Measurements from ENCODE around the gene POP5.
"Not testable (repeated sequence)": the region's sequence is repeated elsewhere in the genome, so short reads cannot be mapped to it uniquely, and the experiment has no call there.

Gene POP5, protein sequence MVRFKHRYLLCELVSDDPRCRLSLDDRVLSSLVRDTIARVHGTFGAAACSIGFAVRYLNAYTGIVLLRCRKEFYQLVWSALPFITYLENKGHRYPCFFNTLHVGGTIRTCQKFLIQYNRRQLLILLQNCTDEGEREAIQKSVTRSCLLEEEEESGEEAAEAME

DNA sequence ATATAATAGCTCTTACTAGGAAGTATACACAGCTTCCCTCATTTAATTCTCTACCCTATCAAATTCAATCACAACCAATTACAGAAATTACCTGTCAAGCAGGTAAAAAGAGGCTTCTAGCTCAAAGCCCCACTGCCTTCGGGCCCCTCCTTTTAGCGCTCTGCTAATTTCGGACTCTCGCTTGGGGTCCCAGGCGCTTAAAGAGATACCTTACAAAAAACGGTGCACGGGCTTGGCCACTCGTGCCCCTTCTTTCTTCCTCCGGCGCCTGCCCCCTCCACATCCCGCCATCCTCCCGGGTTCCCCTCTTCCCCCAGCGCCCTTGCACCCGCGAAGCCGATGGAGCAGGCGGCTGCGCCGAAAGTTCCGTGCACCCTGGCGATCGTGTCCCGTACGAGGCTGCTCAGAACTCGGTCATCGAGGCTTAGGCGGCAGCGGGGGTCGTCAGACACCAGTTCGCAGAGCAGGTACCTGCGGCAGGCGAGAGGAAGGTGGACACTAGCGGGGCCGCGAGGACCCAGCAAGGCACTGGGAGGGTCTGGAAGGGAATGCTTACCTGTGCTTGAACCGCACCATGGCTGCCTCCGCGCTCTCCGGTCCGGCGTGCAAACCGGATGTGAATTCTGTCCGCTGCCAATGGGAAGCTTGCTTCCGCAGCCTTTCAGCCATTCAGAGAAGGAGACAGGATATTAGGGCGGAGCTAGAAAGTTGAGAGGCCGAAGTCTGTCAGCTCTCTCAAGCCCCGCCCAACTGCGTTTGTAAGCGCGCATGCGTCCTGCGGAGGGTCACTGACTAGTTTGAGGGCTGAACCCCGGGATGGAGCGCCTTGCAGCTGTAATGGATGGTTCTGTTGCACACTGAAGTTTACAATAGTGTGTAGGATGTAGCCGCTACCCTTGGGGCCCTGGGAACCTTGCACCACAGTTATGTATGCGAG, at the start of gene POP5:
Gene POP5, minus strand, starts transcription at position 616 of the 937 bp plus-strand sequence. Its CDS starts 40 bp downstream, at position 576.
- H3K27ac ChIP-seq, result peak within 1 kb of the TSS; percentile 38; the same call in 1 of the 2 replicates
- peak within 1 kb of the TSS; percentile 81 for H3K9ac ChIP-seq
- peak within 1 kb of the TSS; percentile 81 for H3K4me3 ChIP-seq
- peaks cover 38% of the 10 kb centered on the region for H3K36me3 ChIP-seq
- H3K27me3 ChIP-seq, result peaks cover 36% of the 10 kb centered on the region
- H4K20me1 ChIP-seq, result peaks cover 47% of the 10 kb centered on the region
- peaks cover 32% of the 10 kb centered on the region for H3K4me1 ChIP-seq
- H3K4me2 ChIP-seq, result peak within 1 kb of the TSS; percentile 93
- H3K9me3 ChIP-seq, result no peaks in the 10 kb centered on the region
- TF ChIP-seq Cebpa-rat (IDR thresholded peaks at IDR 0.05), result no peak

DNA sequence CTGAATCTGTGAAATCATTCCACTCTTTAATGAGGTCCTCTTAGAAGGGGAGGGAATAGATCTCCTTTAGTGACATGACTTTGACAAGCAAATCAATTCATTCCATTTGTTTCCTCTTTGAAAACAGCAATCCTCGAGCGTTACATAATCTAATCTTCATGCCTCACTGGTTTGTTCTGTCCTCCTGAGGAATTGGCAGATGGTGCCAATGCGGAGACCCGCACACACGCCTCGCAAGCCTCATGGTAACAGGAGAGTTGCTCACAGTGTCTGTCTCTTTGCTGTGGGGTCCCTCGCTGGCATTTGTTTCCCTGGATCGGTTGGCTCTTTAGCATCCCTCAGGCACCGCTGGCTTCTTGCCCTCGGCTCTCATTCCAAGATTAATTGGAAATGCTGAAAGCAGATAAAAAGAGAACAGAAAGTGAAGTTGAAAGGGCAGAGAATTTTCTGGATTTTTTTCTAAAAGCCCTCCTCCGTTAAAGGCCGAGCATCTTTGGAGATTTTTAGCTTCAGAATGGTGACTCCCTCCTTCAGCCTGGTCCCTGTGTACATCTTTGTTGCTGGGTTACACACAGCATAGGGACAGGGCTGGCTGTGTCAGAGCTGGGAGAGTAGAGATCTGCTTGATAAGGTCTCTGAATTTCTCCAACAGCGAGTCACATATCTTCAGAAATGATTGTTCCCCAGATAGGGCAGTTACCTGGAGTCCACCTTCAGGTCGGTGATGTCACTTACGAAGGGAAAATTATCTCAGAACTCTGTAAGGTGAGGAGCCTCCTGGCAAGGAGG, 49.1 kb upstream of the POP5 start:
- no peak overlapping the region for H3K4me2 ChIP-seq
- no peak overlapping the region for H3K27ac ChIP-seq
- H3K4me1 ChIP-seq, result no peaks in the 10 kb centered on the region
- H4K20me1 ChIP-seq, result no peaks in the 10 kb centered on the region
- no peaks in the 10 kb centered on the region for H3K9me3 ChIP-seq
- TF ChIP-seq Cebpa-rat (IDR thresholded peaks at IDR 0.05), result no peak
- no peaks in the 10 kb centered on the region for H3K27me3 ChIP-seq
- H3K36me3 ChIP-seq, result no peaks in the 10 kb centered on the region
- H3K9ac ChIP-seq, result no peak overlapping the region
- no peak overlapping the region for H3K4me3 ChIP-seq

DNA sequence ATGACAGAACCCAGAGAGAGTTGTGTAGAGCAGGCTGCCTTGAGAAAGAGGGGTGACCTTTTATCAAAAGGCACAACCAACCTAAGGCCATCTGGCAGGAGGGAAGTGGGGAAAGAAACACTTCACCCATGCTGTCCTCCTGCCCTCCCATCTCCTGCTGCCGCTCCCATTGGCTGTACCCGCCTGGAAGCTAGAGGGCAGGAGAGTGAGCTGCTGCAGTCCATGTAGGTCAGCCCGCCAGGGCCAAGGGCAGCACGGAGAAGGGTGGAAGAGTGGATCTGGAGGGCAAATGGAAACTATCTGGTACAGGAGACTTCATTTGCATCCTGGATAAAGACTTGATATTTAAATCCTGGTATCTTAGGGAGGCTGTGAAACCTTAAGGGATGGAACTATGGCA, 47.7 kb upstream of the POP5 start:
- H3K9me3 ChIP-seq, result no peaks in the 10 kb centered on the region
- TF ChIP-seq Cebpa-rat (IDR thresholded peaks at IDR 0.05), result no peak
- no peak overlapping the region for H3K27ac ChIP-seq
- H4K20me1 ChIP-seq, result no peaks in the 10 kb centered on the region
- H3K4me1 ChIP-seq, result no peaks in the 10 kb centered on the region
- no peaks in the 10 kb centered on the region for H3K27me3 ChIP-seq
- H3K4me2 ChIP-seq, result no peak overlapping the region
- H3K4me3 ChIP-seq, result no peak overlapping the region
- no peaks in the 10 kb centered on the region for H3K36me3 ChIP-seq
- no peak overlapping the region for H3K9ac ChIP-seq

DNA sequence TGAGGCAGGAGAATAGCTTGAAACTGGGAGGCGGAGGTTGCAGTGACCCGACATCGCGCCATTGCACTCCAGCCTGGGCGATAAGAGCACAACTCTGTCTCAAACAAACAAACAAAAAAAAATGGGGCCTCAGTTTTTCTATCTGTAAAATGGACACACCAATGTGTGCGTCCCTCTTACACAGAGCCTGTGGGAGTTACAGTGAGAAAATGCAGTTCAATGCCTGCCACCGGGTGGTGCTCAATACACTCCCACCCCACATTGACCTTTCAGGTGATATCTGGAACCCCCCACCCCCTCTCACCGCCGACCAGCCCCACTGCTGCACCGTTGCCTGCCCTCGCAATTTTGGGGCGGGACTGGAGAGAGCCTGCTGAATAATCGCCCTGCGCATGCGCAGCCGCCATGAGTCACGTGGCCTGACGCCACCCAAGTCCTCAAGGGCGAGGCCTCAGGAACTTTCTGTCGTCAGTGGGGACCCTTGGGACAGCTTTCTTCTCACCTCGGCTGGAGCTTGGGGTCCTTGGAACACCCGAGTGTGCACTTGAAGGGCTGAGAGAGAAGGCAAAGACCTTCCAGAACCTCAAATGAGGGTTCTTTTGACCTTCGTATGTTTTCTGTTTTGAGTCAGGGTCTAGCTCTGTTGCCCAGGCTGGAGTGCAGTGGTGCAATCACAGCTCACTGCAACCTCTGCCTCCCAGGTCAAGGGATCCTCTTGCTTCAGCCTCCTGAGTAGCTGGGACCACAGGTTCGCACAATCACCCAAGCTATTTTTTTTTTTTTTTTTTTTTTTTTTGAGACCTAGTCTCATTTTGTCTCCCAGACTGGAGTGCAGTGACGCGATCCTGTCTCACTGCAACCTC, 44.6 kb upstream of the POP5 start:
- no peak overlapping the region for H3K4me3 ChIP-seq
- no peaks in the 10 kb centered on the region for H3K4me1 ChIP-seq
- H3K4me2 ChIP-seq, result no peak overlapping the region
- H3K27me3 ChIP-seq, result no peaks in the 10 kb centered on the region
- H4K20me1 ChIP-seq, result no peaks in the 10 kb centered on the region
- H3K36me3 ChIP-seq, result no peaks in the 10 kb centered on the region
- H3K9ac ChIP-seq, result no peak overlapping the region
- H3K9me3 ChIP-seq, result no peaks in the 10 kb centered on the region
- no peak overlapping the region for H3K27ac ChIP-seq
- no peak for TF ChIP-seq Cebpa-rat (IDR thresholded peaks at IDR 0.05)

DNA sequence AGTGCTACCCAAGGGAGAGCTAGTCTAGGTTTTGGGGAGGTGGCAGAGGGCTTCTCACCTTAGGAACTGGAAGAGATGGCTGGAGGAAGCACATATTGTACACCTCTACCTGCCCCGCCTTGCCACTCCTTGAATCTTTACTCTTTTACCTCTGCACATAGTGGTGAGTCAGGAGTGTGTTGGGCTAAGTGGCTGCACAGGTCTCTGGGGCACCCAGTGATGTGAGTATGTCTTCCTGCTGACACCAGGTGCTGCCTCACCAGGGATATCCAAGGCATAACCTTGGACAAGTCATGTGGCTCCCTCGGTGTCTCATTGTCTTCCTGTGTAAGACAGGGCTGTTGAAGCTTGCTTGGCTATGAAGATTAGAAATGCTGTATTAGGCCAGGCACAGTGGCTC, 39.4 kb upstream of the POP5 start:
- Histone ChIP-seq H3K27me3 (no peaks in the 10 kb centered on the region), H4K20me1 (no peaks in the 10 kb centered on the region), H3K4me2 (no peak overlapping the region), H3K4me3 (no peak overlapping the region), H3K9me3 (no peaks in the 10 kb centered on the region), H3K4me1 (no peaks in the 10 kb centered on the region), H3K9ac (no peak overlapping the region), H3K36me3 (no peaks in the 10 kb centered on the region), H3K27ac (no peak overlapping the region)
- no peak for TF ChIP-seq Cebpa-rat (IDR thresholded peaks at IDR 0.05)

DNA sequence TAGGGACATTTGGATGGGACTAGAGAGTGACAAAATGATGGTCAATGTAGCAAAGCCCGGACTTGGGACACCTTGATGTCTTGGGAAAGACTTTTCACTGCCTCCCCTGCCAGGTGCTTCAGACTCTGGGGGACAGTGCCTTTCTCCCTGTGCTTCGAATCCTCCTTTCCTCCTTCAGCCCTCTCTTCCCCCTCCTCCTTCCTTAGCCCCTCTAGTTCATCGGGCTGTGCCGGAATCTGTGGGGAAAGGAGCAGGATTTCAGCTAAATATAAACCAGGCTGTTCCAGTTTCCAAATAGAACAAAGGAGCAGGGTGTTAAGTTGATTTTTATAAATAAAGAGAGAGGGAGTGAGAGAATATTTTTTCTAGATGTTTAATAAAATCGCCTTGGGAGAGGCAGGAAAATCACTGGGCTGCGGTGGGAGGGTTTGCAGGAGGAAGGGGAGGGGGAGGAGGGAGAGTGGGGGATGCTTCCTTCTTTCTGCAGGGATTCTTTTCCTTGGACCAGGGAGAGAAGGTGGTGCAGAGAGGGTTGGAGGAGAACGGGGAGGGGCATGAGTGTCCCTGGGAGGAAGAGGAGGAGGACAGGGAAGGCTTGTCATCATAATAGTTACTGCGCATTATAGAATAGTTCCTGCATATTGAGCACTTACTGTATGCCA, 37.9 kb upstream of the POP5 start:
- no peaks in the 10 kb centered on the region for H4K20me1 ChIP-seq
- TF ChIP-seq Cebpa-rat (IDR thresholded peaks at IDR 0.05), result no peak
- no peaks in the 10 kb centered on the region for H3K36me3 ChIP-seq
- H3K27ac ChIP-seq, result no peak overlapping the region
- no peak overlapping the region for H3K4me2 ChIP-seq
- no peak overlapping the region for H3K9ac ChIP-seq
- no peaks in the 10 kb centered on the region for H3K4me1 ChIP-seq
- no peaks in the 10 kb centered on the region for H3K9me3 ChIP-seq
- H3K4me3 ChIP-seq, result no peak overlapping the region
- H3K27me3 ChIP-seq, result no peaks in the 10 kb centered on the region

DNA sequence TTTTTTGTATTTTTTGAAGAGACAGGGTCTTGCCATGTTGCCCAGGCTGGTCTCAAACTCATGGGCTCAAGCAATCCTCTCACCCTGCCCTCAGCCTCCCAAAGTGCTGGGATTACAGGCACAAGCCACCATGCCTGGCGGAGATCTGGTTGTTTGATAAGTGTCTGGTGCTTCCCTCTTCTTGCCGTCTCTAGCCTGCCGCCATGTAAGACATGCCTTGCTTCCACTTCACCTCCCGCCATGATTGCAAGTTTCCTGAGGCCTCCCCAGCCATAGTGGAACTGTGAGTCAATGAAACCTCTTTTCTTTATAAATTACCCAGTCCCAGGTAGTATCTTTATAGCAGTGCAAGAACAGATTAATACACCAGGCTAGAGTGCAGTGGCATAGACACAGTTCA, 36.6 kb upstream of the POP5 start:
- H3K4me3 ChIP-seq, H3K9ac ChIP-seq, H3K4me1 ChIP-seq, H4K20me1 ChIP-seq, H3K27ac ChIP-seq, H3K4me2 ChIP-seq, H3K27me3 ChIP-seq, H3K36me3 ChIP-seq, H3K9me3 ChIP-seq: not testable (repeated sequence)

DNA sequence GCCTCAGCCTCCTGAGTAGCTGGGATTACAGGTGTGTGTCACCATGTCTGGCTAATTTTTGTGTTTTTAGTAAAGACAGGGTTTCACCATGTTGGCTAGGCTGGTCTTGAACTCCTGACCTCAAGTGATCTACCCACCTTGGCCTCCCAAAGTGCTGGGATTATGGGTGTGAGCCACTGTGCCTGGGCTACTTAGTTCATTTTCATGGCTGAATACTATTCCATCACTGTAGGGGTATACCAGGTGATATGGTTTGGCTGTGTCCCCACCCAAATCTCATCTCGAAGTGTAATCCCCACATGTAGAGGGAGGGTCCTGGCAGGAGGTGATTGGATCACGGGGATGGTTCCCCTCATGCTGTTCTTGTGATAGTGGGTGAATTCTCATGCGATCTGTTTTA, 36.0 kb upstream of the POP5 start:
- H3K9me3 ChIP-seq, H3K4me1 ChIP-seq, H3K27me3 ChIP-seq, H3K4me2 ChIP-seq, H4K20me1 ChIP-seq, H3K9ac ChIP-seq, H3K4me3 ChIP-seq, H3K36me3 ChIP-seq, H3K27ac ChIP-seq: not testable (repeated sequence)

DNA sequence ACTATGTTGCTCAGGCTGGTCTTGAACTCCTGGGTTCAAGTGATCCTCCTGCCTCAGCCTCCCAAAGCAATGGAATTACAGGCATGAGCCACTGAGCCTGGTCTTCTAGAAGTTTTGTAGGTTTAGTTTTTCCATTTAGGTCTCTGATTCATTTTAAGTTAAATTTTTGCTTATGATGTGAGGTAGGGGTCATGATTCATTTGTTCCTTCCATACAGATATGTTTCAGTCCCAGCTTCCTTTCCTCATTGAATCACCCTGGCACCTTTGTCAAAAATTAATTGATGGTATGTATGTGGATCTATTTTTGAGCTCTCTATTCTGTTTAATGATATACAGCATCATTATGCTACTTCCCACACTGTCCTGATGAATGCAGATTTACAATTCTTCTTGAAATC, 33.6 kb upstream of the POP5 start:
- H3K9me3 ChIP-seq, result no peaks in the 10 kb centered on the region
- H3K27ac ChIP-seq, result no peak overlapping the region
- no peak overlapping the region for H3K4me2 ChIP-seq
- H4K20me1 ChIP-seq, result no peaks in the 10 kb centered on the region
- H3K4me3 ChIP-seq, result no peak overlapping the region
- H3K36me3 ChIP-seq, result no peaks in the 10 kb centered on the region
- no peaks in the 10 kb centered on the region for H3K4me1 ChIP-seq
- TF ChIP-seq Cebpa-rat (IDR thresholded peaks at IDR 0.05), result no peak
- H3K9ac ChIP-seq, result no peak overlapping the region
- H3K27me3 ChIP-seq, result no peaks in the 10 kb centered on the region

DNA sequence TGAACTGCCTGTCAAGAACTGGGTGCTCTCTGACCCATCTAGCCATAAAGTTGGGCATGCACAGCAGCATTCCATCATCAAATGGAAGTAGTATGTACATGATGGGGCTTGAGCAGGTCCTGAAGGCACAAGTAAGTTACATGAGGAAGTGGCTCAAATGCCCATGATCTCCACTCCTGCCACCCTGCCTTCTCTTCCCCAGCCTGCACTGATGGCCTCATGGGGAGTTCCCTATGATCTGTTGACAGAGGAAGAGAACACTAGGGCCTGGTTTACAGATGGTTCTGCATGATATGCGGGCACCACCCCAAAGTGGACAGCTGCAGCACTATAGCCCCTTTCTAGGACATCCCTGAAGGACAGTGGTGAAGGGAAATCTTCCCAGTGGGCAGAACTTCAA, 30.3 kb upstream of the POP5 start:
- H3K4me3 ChIP-seq, H3K27ac ChIP-seq, H3K27me3 ChIP-seq, H4K20me1 ChIP-seq, H3K36me3 ChIP-seq, H3K4me2 ChIP-seq, H3K9ac ChIP-seq, H3K9me3 ChIP-seq, H3K4me1 ChIP-seq: not testable (repeated sequence)

All from BLaER1 (cell line).